Keratinocyte (primary cell): ENCODE data around the gene DRAP1.

Experiments used
- CTCF ChIP-seq, 3 experiments: IDR thresholded peaks in 1 of 3; conservative IDR thresholded peaks in 1 of 3; optimal IDR thresholded peaks in 1 of 3; 2 replicates in 2 of 3; 3 replicates in 1 of 3; pipeline versions ENCODE3 to v1.5.1; 2011; ENCODE audit warnings: low read length in 3 of 3, mild to moderate bottlenecking in 3 of 3, moderate library complexity in 2 of 3, control low read depth in 1 of 3, inconsistent platforms in 1 of 3; ENCODE audit not compliant: insufficient read depth in 2 of 3; ENCODE audit errors: extremely low read depth in 1 of 3
- EZH2 ChIP-seq: IDR thresholded peaks from one replicate; pipeline ENCODE4 v1.6.1; 2012; ENCODE audit warnings: inconsistent platforms, mild to moderate bottlenecking, low read length, moderate library complexity

DNA sequence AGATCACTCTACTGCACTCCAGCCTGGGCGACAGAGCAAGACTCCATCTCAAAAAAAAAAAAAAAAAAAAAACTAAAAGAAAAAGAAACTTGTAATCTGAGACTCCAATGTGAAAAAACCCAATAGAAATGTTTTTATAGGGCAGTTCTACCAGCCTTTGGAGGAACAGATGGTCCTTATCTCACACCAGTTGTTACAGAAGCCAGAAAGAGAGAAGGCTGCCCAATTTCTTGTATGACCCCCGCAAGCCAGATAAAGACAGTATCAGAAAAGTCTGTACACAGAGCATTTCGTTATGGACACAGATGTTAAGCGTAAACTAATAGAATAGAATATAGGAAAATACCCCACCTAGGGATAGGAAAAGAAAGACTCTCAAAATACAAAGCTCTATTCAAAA is 14.8 kb downstream of the DRAP1 start:
- TF ChIP-seq CTCF (optimal IDR thresholded peaks at IDR 0.05 in 1 of 3, IDR thresholded peaks at IDR 0.05 in 1 of 3, conservative IDR thresholded peaks at IDR 0.05 in 1 of 3; ENCODE audit: extremely low read depth in 1 of 3, insufficient read depth in 2 of 3, low read length in 3 of 3) (no peak), EZH2 (no peak)
